GM21717 (cell line): ENCODE data around the gene BEX2.

Source experiments
- ATAC-seq: cut with Tn5 transposase; IDR thresholded peaks from one replicate; pipeline ENCODE4 v1.9.1; 2021; ENCODE audit warnings: mild to moderate bottlenecking, moderate library complexity; ENCODE audit not compliant: unreplicated experiment

The BEX2 gene

GRCh38 chrX:103274284-103274683 lies 36.5 kb downstream of the BEX2 start:
- ATAC-seq: no peak
